Suprapubic skin (tissue), 4 donors: ENCODE data around the gene RTL5. TPM values are rescaled to one million over a fixed set of nuclear protein-coding genes. Genes with fewer than 3 reads are reported as not detected.

Source experiments
- DNase-seq, 2 donors: peaks; one replicate each; pipeline ENCODE4 v3.0.0-alpha.2; 2019; ENCODE audit warnings: low spot score in 2 of 2
- H3K27ac ChIP-seq: fragments of 200-600 bp; sonication (generic); one replicate; pipeline ENCODE4 v1.5.1; 2019
- H3K27me3 ChIP-seq: fragments of 200-600 bp; sonication (generic); one replicate; pipeline ENCODE4 v1.5.1; 2019
- H3K36me3 ChIP-seq: fragments of 200-600 bp; sonication (generic); one replicate; pipeline ENCODE4 v1.5.1; 2019
- H3K4me1 ChIP-seq: fragments of 200-600 bp; sonication (generic); one replicate; pipeline ENCODE4 v1.5.1; 2019
- H3K4me3 ChIP-seq: fragments of 200-600 bp; sonication (generic); one replicate; pipeline ENCODE4 v1.5.1; 2019; ENCODE audit warnings: mild to moderate bottlenecking
- H3K9me3 ChIP-seq: fragments of 200-600 bp; sonication (generic); one replicate; pipeline ENCODE4 v1.5.1; 2019
- CTCF ChIP-seq, 2 donors: fragments of 200-600 bp in 1 of 2; fragments of 450-650 bp in 1 of 2; sonication (generic) in 1 of 2; IDR thresholded peaks; one replicate each; pipeline ENCODE4 v1.5.1; 2016 to 2019; ENCODE audit warnings: antibody characterized with exemption in 2 of 2, mild to moderate bottlenecking in 1 of 2, moderate library complexity in 1 of 2
- EP300 ChIP-seq: sonication (generic); formaldehyde crosslinking; IDR thresholded peaks from one replicate; pipeline ENCODE4 v1.6.1; 2017; ENCODE audit warnings: antibody characterized with exemption
- POLR2A ChIP-seq, 2 donors: fragments of 450-650 bp; IDR thresholded peaks; one replicate each; pipeline ENCODE4 v1.6.1; 2017; ENCODE audit warnings: antibody characterized with exemption in 2 of 2, mild to moderate bottlenecking in 2 of 2, moderate library complexity in 2 of 2
- POLR2AphosphoS5 ChIP-seq, 3 donors: sonication (generic); formaldehyde crosslinking; IDR thresholded peaks; one replicate each; pipeline ENCODE4 v1.6.1; 2017; ENCODE audit warnings: antibody characterized with exemption in 3 of 3
- WGBS: methylation state at CpG from one replicate; pipeline ENCODE4 v1.1.5; 2018; 5-methylcytosine and 5-hydroxymethylcytosine counted together
- total RNA-seq, 4 donors: library from RNA; depleted of rRNA; stranded (reverse); fragments of >200 nt; gene quantifications; one replicate each; pipeline ENCODE4 v1.1.0, GENCODE V29; 2016

RTL5 gene
- total RNA-seq, 4 donors from 2014 or later: 1.2 to 2.4 (median 1.3) TPM

GRCh38 chrX:72101597-72102037 is 30.1 kb downstream of the RTL5 start:
- Histone ChIP-seq H3K27me3 (no peaks in the 10 kb centered on the region), H3K4me3 (no peak overlapping the region), H3K4me1 (no peaks in the 10 kb centered on the region), H3K27ac (peak overlapping the region; percentile 38), H3K36me3 (no peaks in the 10 kb centered on the region), H3K9me3 (no peaks in the 10 kb centered on the region)
- no peak for DNase-seq
- TF ChIP-seq POLR2AphosphoS5 (IDR thresholded peaks at IDR 0.05) (no peak), CTCF (IDR thresholded peaks at IDR 0.05) (no peak), POLR2A (IDR thresholded peaks at IDR 0.05) (no peak)
- WGBS: 53% methylated on average over 4 of the region's 4 CpGs

GRCh38 chrX:72100824-72101351 is 30.8 kb downstream of the RTL5 start:
- no peak overlapping the region for H3K4me3 ChIP-seq
- 69% methylated on average over 9 of the region's 9 CpGs for WGBS
- no peaks in the 10 kb centered on the region for H3K36me3 ChIP-seq
- TF ChIP-seq EP300 (no peak), POLR2AphosphoS5 (IDR thresholded peaks at IDR 0.05) (no peak), CTCF (IDR thresholded peaks at IDR 0.05) (no peak), POLR2A (IDR thresholded peaks at IDR 0.05) (no peak)
- no peaks in the 10 kb centered on the region for H3K9me3 ChIP-seq
- H3K4me1 ChIP-seq: no peaks in the 10 kb centered on the region
- H3K27me3 ChIP-seq: no peaks in the 10 kb centered on the region
- H3K27ac ChIP-seq: peak overlapping the region; percentile 38
- DNase-seq: no peak

GRCh38 chrX:72100051-72100755 is 31.5 kb downstream of the RTL5 start:
- no peaks in the 10 kb centered on the region for H3K27me3 ChIP-seq
- WGBS: 79% methylated on average over 13 of the region's 13 CpGs

GRCh38 chrX:72097098-72097497 is 34.6 kb downstream of the RTL5 start:
- H3K27me3 ChIP-seq: no peaks in the 10 kb centered on the region
- TF ChIP-seq POLR2A (IDR thresholded peaks at IDR 0.05) (no peak), POLR2AphosphoS5 (IDR thresholded peaks at IDR 0.05) (no peak), EP300 (no peak), CTCF (IDR thresholded peaks at IDR 0.05) (no peak)

More at GRCh38 chrX:72100051-72100755, 31.5 kb downstream of the RTL5 start:
- Histone ChIP-seq H3K27ac (no peak overlapping the region), H3K4me3 (no peak overlapping the region), H3K36me3 (no peaks in the 10 kb centered on the region), H3K4me1 (no peaks in the 10 kb centered on the region), H3K9me3 (no peaks in the 10 kb centered on the region)
- DNase-seq: no peak
- no peak for TF ChIP-seq EP300
- no peak for TF ChIP-seq POLR2A (IDR thresholded peaks at IDR 0.05)
- no peak for TF ChIP-seq CTCF (IDR thresholded peaks at IDR 0.05)
- TF ChIP-seq POLR2AphosphoS5 (IDR thresholded peaks at IDR 0.05): no peak

GRCh38 chrX:72095370-72095769 is 36.3 kb downstream of the RTL5 start:
- H3K4me3 ChIP-seq: no peak overlapping the region
- H3K36me3 ChIP-seq: no peaks in the 10 kb centered on the region
- H3K27me3 ChIP-seq: no peaks in the 10 kb centered on the region
- H3K9me3 ChIP-seq: no peaks in the 10 kb centered on the region
- WGBS: 64% methylated on average over 2 of the region's 2 CpGs
- no peak for TF ChIP-seq POLR2A (IDR thresholded peaks at IDR 0.05)
- TF ChIP-seq CTCF (IDR thresholded peaks at IDR 0.05): no peak
- no peak for TF ChIP-seq POLR2AphosphoS5 (IDR thresholded peaks at IDR 0.05)
- TF ChIP-seq EP300: no peak
- no peaks in the 10 kb centered on the region for H3K4me1 ChIP-seq
- no peak overlapping the region for H3K27ac ChIP-seq
- no peak for DNase-seq

More at GRCh38 chrX:72097098-72097497, 34.6 kb downstream of the RTL5 start:
- DNase-seq: no peak
- H3K36me3 ChIP-seq: no peaks in the 10 kb centered on the region
- H3K4me1 ChIP-seq: no peaks in the 10 kb centered on the region
- WGBS: 70% methylated on average over 3 of the region's 3 CpGs
- H3K27ac ChIP-seq: no peak overlapping the region
- H3K4me3 ChIP-seq: no peak overlapping the region
- H3K9me3 ChIP-seq: no peaks in the 10 kb centered on the region
